CD4-positive, alpha-beta T cell (primary cell): Measurements from ENCODE around the gene NCK1. TPM values are rescaled to one million over a fixed set of nuclear protein-coding genes. Genes with fewer than 3 reads are reported as not detected.
A peak's percentile ranks its signal among the peaks of the same experiment; 100 is the strongest.

Source experiments
- ATAC-seq: fragments of 200-7000 bp; cut with Tn5 transposase; one replicate; pipeline ENCODE4 v1.10.0; 2022; ENCODE audit warnings: mild to moderate bottlenecking; ENCODE audit not compliant: poor library complexity
- CTCF ChIA-PET: fragments of 350-600 bp; sonication (Branson Sonifier 250); formaldehyde crosslinking; loops from one replicate; lab custom pipeline; 2021; ENCODE audit warnings: antibody characterized with exemption, inconsistent platforms; lab: Charles Lee
- POLR2A ChIA-PET: fragments of 350-600 bp; sonication (Branson Sonifier 250); formaldehyde crosslinking; loops from one replicate; lab custom pipeline; 2021; ENCODE audit warnings: antibody characterized with exemption, inconsistent platforms; lab: Charles Lee
- DNase-seq, 14 experiments: peaks; one replicate each; pipeline ENCODE4 v3.0.0-alpha.2; 2013 to 2020; ENCODE audit warnings: mixed read lengths in 2 of 14
- H3K27ac ChIP-seq, 2 donors: one replicate each; pipeline versions ENCODE4 v1.5.1 to v1.7.0; 2013; ENCODE audit warnings: low read length in 2 of 2, low read depth in 1 of 2, mild to moderate bottlenecking in 1 of 2
- H3K27me3 ChIP-seq, 2 experiments: 1 replicate in 1 of 2; 2 replicates in 1 of 2; pipeline versions ENCODE4 v1.6.1 to v1.7.0; 2013; ENCODE audit warnings: low read length in 2 of 2, control low read depth in 1 of 2, mild to moderate bottlenecking in 1 of 2, moderate library complexity in 1 of 2; ENCODE audit not compliant: insufficient read depth in 2 of 2, control insufficient read depth in 1 of 2
- H3K36me3 ChIP-seq: one replicate; pipeline ENCODE4 v1.6.1; 2013; ENCODE audit warnings: low read length, control low read depth; ENCODE audit not compliant: insufficient read depth
- H3K4me1 ChIP-seq: one replicate; pipeline ENCODE4 v1.6.1; 2013; ENCODE audit warnings: low read length, control low read depth; ENCODE audit not compliant: insufficient read depth
- H3K4me3 ChIP-seq: one replicate; pipeline ENCODE4 v1.5.1; 2013; ENCODE audit warnings: mild to moderate bottlenecking, low read length, moderate library complexity
- H3K9me3 ChIP-seq, 2 experiments: 1 replicate in 1 of 2; 2 replicates in 1 of 2; pipeline versions ENCODE4 v1.6.1 to v1.7.0; 2013; ENCODE audit warnings: low read length in 2 of 2, mild to moderate bottlenecking in 2 of 2, control low read depth in 1 of 2, moderate library complexity in 1 of 2; ENCODE audit not compliant: control insufficient read depth in 1 of 2, insufficient read depth in 1 of 2
- H3K27ac Mint-ChIP-seq: one replicate; pipeline ENCODE4 v1.8.0; 2020; ENCODE audit warnings: mixed read lengths
- H3K27me3 Mint-ChIP-seq: one replicate; pipeline ENCODE4 v1.8.0; 2021; ENCODE audit warnings: mixed read lengths
- H3K36me3 Mint-ChIP-seq: one replicate; pipeline ENCODE4 v1.8.0; 2021; ENCODE audit warnings: low read depth, mixed read lengths
- H3K4me1 Mint-ChIP-seq: one replicate; pipeline ENCODE4 v1.8.0; 2021; ENCODE audit warnings: low read depth, mixed read lengths
- H3K4me3 Mint-ChIP-seq: one replicate; pipeline ENCODE4 v1.8.0; 2020; ENCODE audit warnings: mild to moderate bottlenecking, mixed read lengths
- H3K9me3 Mint-ChIP-seq: one replicate; pipeline ENCODE4 v1.8.0; 2020; ENCODE audit warnings: mixed read lengths
- intact Hi-C, 2 experiments: fragments of 100-400 bp; cut with DNase I in 1 of 2; cut with micrococcal nuclease in 1 of 2; formaldehyde crosslinking; loops; one replicate each; pipeline versions ENCODE4 v1.15.1 to v1.9.0; 2023 to 2025; cut with DNase I, micrococcal nuclease
- total RNA-seq, 174 experiments: library from RNA in 2 of 174; stranded (reverse) in 2 of 174; gene quantifications; one replicate each; pipeline ENCODE4 v1.2.3 and lab custom pipeline; 2021 to 2026
- TF ChIP-seq, protein P1 (sequence below): fragments of 200-600 bp; IDR thresholded peaks from one replicate; pipeline ENCODE4 v1.8.0; 2022; ENCODE audit warnings: antibody characterized with exemption, mild to moderate bottlenecking

NCK1 gene
- total RNA-seq, 2 experiments from 2014 or later, result 52.9 to 55.0 TPM

DNA sequence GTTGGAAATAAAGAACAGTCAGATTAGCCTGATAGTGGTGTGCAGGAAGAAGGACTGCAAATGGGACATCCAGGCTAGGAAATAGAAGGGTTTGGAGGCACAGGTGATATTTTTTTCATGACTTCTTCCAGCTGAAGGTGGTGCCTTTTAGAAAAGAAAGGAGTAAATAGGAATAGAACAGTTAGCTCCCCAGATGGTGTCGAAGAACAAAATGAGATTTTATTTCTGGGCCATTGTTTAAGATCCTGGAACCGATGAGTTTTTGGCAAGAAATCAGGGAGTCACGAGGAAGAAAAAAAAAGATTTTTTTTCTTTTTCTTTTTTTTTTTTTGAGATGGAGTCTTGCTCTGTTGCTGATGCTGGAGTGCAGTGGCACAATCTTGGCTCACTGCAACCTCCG is 9.8 kb upstream of the NCK1 start:
- no peak for DNase-seq
- POLR2A ChIA-PET, result no interaction called here

DNA sequence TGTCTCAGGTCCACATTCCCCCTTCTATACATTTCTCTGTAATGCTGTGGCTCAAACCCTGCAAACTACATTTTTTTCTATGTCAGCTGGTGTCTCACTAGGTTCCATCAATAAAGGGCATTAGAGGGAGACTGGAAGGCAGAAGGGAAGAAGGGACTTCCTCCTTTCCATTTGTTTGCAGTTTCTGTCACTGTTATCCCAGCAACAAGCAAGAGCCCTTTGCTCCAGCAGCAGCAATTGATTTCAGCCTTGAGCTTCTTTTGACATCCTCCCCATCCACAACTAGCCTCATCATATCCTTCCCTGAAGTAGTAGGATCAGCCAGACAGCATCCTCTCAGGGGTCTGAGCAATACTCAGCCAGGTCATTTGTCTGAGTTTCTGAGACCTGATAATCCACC is 5.3 kb upstream of the NCK1 start:
- DNase-seq (no peak), ATAC-seq (no peak)
- Histone ChIP-seq H3K36me3 (peaks cover 3% of the 10 kb centered on the region), H3K27ac (no peak overlapping the region), H3K9me3 (no peaks in the 10 kb centered on the region), H3K4me1 (peaks cover 18% of the 10 kb centered on the region), H3K27me3 (no peaks in the 10 kb centered on the region), H3K4me3 (no peak overlapping the region)
- peaks cover 39% of the 10 kb centered on the region for H3K4me1 Mint-ChIP-seq
- no peak overlapping the region for H3K4me3 Mint-ChIP-seq
- POLR2A ChIA-PET, result interaction anchor here (0.6 kb wide), 1 partner anchor 15 kb away, joined by 3 read pairs; no protein-coding TSS in a partner anchor
- H3K36me3 Mint-ChIP-seq, result peaks cover 40% of the 10 kb centered on the region
- H3K9me3 Mint-ChIP-seq, result peaks cover 2% of the 10 kb centered on the region
- no peak overlapping the region for H3K27ac Mint-ChIP-seq
- TF ChIP-seq, protein P1, sequence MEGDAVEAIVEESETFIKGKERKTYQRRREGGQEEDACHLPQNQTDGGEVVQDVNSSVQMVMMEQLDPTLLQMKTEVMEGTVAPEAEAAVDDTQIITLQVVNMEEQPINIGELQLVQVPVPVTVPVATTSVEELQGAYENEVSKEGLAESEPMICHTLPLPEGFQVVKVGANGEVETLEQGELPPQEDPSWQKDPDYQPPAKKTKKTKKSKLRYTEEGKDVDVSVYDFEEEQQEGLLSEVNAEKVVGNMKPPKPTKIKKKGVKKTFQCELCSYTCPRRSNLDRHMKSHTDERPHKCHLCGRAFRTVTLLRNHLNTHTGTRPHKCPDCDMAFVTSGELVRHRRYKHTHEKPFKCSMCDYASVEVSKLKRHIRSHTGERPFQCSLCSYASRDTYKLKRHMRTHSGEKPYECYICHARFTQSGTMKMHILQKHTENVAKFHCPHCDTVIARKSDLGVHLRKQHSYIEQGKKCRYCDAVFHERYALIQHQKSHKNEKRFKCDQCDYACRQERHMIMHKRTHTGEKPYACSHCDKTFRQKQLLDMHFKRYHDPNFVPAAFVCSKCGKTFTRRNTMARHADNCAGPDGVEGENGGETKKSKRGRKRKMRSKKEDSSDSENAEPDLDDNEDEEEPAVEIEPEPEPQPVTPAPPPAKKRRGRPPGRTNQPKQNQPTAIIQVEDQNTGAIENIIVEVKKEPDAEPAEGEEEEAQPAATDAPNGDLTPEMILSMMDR, result no peak
- H3K27me3 Mint-ChIP-seq, result no peaks in the 10 kb centered on the region
- CTCF ChIA-PET, result no interaction called here
- intact Hi-C loops, result loop anchor here in 1 of 2 experiments (5.0 kb wide), 2 partner anchors 86 to 609 kb away; no protein-coding TSS in a partner anchor

More for the DNA sequence above, 9.8 kb upstream of the NCK1 start:
- Histone ChIP-seq H3K4me3 (no peak overlapping the region), H3K4me1 (no peaks in the 10 kb centered on the region), H3K9me3 (no peaks in the 10 kb centered on the region), H3K27me3 (no peaks in the 10 kb centered on the region), H3K36me3 (peaks cover 6% of the 10 kb centered on the region), H3K27ac (no peak overlapping the region)
- H3K27ac Mint-ChIP-seq, result no peak overlapping the region
- H3K4me1 Mint-ChIP-seq, result peaks cover 6% of the 10 kb centered on the region
- ATAC-seq, result no peak
- TF ChIP-seq, protein P1, result no peak
- peaks cover 38% of the 10 kb centered on the region for H3K36me3 Mint-ChIP-seq
- H3K9me3 Mint-ChIP-seq, result peaks cover 2% of the 10 kb centered on the region
- intact Hi-C loops, result no loop called here
- CTCF ChIA-PET, result interaction anchor here (0.7 kb wide), 1 partner anchor 437 kb away, joined by 3 read pairs; no protein-coding TSS in a partner anchor
- no peak overlapping the region for H3K4me3 Mint-ChIP-seq
- no peaks in the 10 kb centered on the region for H3K27me3 Mint-ChIP-seq

DNA sequence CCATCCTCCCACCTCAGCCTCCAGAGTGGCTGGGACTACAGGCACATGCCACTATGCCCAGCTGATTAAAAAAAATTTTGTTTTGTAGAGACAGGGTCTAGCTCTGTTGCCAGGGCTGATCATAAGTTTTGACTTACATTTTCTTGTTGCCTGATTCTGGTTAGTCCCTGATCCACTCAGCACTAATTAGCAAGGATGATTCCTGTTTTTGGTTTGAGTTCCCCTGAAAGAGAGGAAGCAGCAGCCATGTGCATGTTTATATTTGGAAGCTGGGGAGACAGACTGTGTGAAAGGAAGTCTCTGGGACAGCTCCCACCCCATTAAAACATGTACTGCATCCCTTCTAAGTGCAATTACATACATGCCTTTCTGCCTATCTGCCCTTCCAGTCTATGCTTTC is 3.6 kb upstream of the NCK1 start:
- Mint-ChIP-seq H3K36me3 (peaks cover 52% of the 10 kb centered on the region), H3K27ac (no peak overlapping the region), H3K4me3 (peak overlapping the region; percentile 23), H3K27me3 (no peaks in the 10 kb centered on the region), H3K9me3 (peaks cover 2% of the 10 kb centered on the region), H3K4me1 (peaks cover 51% of the 10 kb centered on the region)
- TF ChIP-seq, protein P1, result no peak
- Histone ChIP-seq H3K36me3 (peaks cover 3% of the 10 kb centered on the region), H3K4me1 (peaks cover 23% of the 10 kb centered on the region), H3K27me3 (no peaks in the 10 kb centered on the region), H3K27ac (no peak overlapping the region), H3K9me3 (no peaks in the 10 kb centered on the region), H3K4me3 (no peak overlapping the region)
- intact Hi-C loops, result loop anchor here in 1 of 2 experiments (5.0 kb wide), 2 partner anchors 84 to 611 kb away; no protein-coding TSS in a partner anchor
- POLR2A ChIA-PET, result interaction anchor here (0.7 to 6.3 kb wide), 3 partner anchors 106 to 1933 kb away, joined by 3 to 188 read pairs (median 56); partner anchors contain the start of genes MSL2 and STAG1
- no peak for ATAC-seq
- CTCF ChIA-PET, result interaction anchor here (1.9 to 5.6 kb wide), 2 partner anchors 105 to 156 kb away, joined by 6 to 81 read pairs; partner anchors contain the start of gene STAG1
- peak in 2 of 14 experiments; percentile 22 to 34 for DNase-seq
